GM18526 (cell line): ENCODE measurements around the gene FOXF2.

Experiments
- POLR2A ChIP-seq: IDR thresholded peaks from 3 replicates; pipeline ENCODE4 v1.6.1; 2011; ENCODE audit not compliant: insufficient read length; ENCODE audit errors: extremely low read depth

Gene FOXF2

DNA sequence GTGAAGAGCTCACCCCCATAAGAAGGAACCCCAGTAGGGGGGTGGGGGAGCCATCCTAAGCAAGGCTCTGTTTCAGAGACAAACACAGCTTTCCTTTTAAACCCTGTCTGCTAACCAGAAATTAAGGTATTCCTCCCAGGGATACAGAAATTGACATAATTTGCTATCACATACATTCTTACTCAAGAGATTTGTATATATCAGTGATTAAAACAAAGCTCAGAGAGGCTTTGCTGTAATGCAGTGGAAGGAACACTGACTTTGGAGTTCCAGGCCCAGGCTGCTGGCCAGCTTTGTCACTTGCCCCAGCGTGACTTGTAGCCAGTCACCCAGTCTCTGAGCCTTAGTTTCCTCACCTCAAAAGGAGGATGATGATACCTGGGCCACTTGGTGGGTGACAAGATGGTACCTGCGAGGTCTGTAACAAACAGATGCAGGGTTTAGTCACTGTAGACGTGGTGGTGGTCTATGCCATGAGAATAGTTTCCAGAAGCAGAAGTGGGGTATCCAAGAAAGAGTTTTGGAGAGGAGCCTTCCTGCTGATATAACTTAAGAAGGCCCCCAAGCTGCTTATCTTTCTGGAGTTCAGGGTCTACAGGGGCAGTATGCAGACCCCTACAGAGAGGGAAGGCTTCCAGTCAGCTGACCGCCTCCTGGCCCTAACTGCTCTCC is 3.2 kb upstream of the FOXF2 start:
- TF ChIP-seq POLR2A, result no peak

DNA sequence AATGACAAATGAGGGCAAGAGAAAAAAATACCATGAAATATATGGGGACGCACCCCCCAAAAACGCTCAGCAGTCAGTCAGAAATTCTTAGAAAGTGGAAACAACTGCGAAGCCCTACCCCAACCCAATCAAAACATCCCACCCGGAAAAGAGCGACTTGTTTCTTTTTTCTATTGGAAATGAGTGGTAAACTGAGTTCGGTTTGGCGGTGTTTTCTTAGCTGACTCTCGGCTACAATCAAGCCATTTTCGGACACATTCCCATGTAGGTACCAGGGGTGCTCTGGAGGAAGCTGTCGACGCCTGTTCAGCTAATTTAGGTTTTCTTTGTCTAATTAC is 1.9 kb upstream of the FOXF2 start:
- no peak for TF ChIP-seq POLR2A

DNA sequence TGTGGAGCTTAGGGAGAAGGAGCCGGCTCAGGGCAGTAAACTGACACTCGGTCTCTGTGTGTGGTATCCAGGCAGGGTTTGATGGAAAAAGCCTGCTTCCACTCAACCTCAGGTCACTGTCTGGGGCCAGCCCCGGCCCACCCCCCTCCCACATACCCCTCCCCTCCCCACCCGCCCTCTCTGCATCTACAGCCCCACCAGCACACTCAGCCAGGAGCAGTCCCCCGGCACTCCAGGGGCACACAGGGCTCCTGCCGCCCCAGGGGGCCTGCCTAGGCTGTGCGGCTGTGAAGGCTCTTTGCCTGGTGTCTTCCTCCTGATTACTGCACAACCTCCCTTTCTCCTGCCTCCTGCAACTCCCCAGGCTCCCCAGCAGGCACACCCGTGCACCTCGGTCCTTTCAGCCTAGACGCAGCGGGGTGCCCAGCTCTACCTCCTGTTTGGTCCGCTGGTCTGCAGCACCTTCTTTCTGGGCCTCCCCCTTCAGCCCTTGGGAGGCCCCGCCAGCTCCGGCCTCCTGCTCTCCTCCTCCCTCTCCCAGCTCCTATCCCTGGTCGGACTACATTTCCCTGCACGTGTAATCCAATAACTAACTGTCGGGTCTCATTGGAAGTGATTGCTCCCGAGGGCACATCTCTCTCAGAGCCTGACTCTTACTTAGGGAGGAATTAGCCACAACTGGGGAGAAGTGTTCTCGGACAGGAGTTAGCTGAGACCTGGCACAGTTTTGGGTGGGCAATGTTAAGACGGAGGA is 1.3 kb upstream of the FOXF2 start:
- TF ChIP-seq POLR2A, result no peak

DNA sequence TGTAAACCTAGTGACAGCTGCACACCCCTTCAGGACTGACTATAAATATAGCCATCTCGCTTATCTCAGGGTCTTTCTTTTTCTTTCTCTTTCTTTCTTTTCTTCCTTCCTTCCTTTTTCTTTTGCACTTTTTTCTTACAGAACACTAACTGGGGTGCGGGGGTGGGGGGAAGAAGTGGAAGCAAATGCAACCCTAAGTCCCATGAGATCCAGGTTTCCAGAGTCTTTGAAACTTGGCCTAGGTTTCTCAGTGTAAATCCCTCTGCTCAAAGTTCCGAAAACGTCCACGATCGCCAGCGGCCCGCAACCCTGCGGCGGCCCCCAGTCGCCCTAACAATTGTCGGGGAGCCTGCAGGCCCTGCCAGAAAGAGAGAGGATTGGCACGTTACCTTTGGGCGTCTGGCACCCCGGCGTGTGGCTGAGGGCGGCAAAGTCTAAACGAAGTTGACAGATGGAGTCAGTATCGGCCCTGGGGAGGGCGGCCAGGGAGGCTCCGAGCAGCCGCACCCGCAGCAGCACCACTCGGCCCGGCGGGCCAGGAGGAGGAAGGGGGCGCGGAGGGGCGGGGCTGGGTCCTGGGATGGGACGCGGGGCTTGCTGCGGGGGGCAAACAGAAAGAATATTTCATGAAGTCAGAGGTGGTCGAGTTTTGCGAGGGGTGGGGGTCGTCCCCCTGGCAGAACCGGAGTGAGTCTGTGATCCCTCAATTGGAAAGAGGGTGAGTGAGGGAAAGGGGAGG is 577 bp upstream of the FOXF2 start:
- no peak for TF ChIP-seq POLR2A

DNA sequence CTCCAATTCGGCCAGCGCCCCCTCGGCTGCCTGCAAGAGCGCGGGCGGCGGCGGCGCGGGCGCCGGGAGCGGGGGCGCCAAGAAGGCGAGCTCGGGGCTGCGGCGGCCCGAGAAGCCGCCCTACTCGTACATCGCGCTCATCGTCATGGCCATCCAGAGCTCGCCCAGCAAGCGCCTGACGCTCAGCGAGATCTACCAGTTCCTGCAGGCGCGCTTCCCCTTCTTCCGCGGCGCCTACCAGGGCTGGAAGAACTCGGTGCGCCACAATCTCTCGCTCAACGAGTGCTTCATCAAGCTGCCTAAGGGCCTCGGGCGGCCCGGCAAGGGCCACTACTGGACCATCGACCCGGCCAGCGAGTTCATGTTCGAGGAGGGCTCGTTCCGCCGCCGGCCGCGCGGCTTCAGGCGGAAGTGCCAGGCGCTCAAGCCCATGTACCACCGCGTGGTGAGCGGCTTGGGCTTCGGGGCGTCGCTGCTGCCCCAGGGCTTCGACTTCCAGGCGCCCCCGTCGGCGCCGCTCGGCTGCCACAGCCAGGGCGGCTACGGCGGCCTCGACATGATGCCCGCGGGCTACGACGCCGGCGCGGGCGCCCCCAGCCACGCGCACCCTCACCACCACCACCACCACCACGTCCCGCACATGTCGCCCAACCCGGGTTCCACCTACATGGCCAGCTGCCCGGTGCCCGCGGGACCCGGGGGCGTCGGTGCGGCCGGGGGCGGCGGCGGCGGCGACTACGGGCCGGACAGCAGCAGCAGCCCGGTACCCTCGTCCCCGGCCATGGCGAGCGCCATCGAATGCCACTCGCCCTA is 963 bp downstream of the FOXF2 start:
- no peak for TF ChIP-seq POLR2A

DNA sequence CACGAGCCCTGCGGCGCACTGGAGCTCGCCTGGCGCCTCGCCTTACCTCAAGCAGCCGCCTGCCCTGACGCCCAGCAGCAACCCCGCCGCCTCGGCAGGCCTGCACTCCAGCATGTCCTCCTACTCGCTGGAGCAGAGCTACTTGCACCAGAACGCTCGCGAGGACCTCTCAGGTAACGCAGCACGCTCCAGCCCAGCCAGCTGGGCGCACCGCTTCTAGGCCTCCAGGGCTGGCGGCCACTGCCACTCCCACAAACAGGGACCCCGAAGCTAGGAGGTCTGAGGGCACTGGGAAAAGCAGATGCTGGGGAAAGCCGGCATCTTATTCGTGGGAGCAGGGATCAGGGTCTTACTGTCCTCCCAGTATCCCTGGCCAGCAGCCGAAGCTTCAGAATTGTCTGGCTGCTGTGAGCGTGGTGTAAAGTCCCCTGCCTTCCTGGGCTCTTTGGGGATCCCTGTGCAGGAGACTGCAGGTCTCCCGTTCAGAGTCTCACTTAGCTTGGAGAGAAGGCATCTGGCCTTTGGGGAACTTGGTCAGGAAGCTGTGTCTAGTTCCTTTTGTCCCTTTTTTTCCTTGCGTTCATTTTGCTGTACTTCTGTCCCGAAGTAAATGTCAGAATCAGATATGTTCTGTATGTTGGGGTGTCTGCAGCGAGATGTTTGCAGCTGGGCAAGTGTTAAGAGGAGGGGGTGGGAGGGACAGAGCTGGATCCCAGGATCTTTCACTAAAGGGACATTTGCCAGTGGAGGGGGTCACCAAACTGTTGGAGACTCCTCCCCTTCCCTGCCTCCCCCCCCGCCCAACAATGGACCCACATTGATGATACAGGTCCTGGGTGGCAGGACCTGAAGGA is 1.8 kb downstream of the FOXF2 start:
- no peak for TF ChIP-seq POLR2A

DNA sequence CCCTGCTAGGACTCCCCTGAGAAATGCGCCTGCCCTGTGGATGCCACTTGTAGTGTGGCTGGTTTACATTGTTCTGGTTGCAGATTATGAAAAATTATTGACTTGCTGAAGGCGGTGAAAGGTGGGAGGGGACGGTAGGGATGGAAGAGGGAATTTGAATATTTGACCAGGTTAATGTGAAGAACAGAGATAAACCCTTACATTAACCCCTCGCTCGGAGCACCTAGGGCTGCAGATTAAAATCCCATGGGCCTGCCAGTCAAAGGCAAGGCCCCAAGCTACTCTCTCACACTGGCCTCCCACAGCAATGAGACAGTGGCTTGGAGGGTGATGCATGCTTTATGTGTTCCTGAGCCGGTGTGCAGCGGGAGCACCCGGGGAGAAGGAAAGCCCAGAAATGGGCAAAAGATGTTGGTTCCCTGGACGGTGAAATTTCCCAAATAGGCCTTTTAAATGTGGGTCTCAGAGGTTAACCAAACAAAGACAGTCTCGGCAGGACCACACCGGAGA is 2.5 kb downstream of the FOXF2 start:
- no peak for TF ChIP-seq POLR2A

DNA sequence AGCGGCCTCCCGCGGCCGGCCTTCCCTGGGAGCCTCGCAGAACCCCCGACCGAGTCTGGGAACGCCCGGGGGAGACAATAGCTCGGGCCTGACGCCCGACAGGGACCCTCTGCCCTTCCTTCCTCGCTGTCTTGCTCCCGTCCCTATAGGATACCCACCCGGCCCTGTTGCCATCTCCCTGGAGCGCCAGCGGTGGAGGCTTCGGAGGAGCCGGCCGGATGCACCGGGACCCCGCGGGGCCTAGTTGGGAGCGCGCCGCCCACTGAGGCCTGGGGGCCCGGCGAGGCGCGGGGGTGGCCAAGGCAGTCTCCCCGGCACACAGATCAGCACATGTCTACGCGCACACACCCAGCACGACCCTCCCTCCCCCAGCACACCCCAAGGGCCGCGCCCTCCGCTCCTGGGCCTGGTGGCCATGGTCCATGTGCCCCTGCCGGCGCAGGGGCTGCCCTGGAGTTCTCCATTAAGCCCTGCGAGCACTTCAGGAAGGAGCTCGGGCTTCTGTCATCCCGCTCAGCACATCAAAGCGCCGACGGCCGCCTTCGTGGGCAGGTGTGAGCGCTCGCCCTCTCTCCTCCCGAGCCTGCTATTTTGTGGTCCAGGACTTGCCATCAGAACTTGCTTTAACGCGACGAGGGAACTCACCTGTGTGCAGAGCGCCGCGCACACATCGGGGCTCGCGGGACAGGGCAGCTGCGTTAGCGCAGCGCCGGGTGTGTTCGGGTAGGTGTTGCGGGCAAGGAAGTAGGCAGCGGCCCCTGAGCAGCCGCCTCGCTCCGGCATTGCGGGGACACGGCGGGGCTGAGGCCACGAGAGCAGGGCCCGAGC is 3.7 kb downstream of the FOXF2 start:
- TF ChIP-seq POLR2A, result no peak

DNA sequence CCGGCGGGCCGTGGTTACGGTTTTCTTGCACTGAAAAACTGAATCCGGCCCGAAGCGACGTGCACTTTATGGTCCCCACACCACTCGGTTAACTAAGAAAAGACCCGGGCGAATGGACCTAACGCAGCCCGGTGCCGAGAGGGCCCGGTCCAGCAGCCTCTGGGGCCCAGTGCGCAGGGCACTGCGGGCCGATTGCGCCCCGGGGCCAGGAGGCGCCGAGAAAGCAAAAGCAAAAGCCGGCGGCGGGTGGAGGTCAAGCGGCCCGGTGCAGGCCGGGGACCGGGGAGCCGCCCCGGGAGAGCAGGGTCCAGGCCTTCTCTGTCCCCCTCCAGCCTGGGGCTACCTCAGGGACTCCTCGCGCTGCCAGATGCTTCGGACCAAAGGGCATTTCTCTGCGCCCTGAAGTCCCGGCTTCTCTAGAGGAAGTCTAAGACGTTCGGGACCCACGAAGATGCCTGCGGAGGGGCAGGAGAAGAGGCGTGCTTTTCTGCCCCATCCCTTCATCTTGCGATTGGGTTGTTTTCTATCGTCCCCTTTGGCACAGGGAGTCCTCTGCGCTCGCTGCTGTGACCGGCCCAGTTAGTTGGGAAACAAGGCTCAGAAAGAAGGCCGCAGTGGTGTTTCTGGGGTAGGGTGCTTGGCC is 4.4 kb downstream of the FOXF2 start:
- no peak for TF ChIP-seq POLR2A

DNA sequence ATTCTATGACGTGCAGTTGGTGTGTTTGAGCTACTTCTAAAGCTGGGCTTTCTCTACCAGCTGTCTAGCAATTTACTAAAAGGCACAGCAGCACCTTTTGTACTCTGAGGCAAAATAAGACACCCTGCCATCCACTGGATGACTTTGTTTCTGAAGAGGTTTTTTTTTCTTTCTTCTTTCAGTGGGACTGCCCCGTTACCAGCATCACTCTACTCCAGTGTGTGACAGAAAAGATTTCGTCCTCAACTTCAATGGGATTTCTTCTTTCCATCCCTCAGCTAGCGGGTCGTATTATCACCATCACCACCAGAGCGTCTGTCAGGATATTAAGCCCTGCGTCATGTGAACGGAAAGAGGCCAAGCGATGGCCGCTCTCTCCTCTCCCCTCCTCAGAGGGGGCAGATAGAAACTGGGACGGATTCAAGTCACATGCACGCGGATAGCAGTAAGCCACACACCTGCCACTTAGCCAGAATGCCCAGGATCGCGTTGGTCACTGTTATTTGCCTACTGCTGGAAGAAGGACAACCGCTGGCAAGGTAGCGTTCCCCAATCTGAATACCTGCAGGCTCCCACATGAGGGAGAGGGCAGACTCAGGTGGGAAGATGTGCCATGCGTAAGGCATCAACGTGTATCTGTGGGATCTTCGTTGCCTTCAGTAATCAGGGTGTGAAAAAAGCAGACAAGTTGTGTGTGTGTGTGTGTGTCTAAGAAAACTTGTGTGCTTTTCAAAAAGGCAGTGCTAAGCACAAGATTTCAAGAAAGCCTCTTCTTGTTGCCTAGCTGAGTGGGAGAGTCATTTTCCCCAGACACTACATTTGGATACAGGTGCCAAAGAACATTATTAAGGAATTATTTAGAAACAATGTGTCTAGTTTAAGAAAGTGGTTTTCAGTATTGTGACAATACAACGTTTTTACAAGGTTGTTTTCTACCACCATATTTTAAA is 5.4 kb downstream of the FOXF2 start:
- TF ChIP-seq POLR2A, result no peak

DNA sequence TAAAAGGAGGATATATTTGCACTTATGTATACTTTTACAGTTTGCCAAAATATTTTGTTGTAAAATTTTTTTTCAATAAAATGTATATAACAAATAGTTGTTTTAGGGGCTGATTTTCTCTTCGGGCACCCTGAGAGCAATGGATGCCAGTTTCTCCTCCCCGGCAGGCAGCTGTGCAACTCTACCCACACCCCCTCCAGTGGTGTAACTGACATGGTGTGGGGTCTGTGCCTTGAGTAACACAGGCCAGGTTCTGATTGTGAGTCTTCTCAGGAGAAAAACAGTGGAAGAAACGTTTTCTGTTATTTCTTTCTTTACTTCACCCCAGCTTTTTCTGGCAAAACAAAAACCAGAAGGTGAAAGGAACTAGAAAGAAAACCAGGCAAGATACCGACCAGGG is 6.1 kb downstream of the FOXF2 start:
- no peak for TF ChIP-seq POLR2A
